A673 (cell line): Measurements from ENCODE around the gene GRIK4. TPM values are rescaled to one million over a fixed set of nuclear protein-coding genes. Genes with fewer than 3 reads are reported as not detected.

ENCODE experiments used
- BruUV-seq: library from RNA; stranded (reverse); fragments of 400-500 nt; replicated peaks from 2 replicates; lab custom pipeline; 2021; lab: Mats Ljungman, UMichigan
- CTCF ChIA-PET: fragments of 300-600 bp; sonication (Branson Sonifier 250); formaldehyde crosslinking; loops from one replicate; lab custom pipeline; 2022; ENCODE audit warnings: antibody characterized with exemption; lab: Charles Lee
- POLR2A ChIA-PET: fragments of 300-600 bp; sonication (Branson Sonifier 250); formaldehyde crosslinking; loops from one replicate; lab custom pipeline; 2022; ENCODE audit warnings: antibody characterized with exemption; ENCODE audit not compliant: low non-redundant PET; lab: Charles Lee
- DNase-seq: peaks from one replicate; pipeline ENCODE4 v3.0.0-alpha.2; 2015; ENCODE audit warnings: low spot score
- H3K27ac ChIP-seq: fragments of 200-600 bp; sonication (generic); 2 replicates; pipeline ENCODE4 v1.5.1; 2016; ENCODE audit warnings: mixed run types, low read depth, mild to moderate bottlenecking, mixed read lengths, antibody characterized with exemption, low read length; ENCODE audit not compliant: poor library complexity, severe bottlenecking
- H3K27me3 ChIP-seq: fragments of 200-600 bp; sonication (generic); replicated peaks from 2 replicates; pipeline ENCODE4 v1.6.1; 2017; ENCODE audit warnings: mixed run types, low read depth, mild to moderate bottlenecking, mixed read lengths, antibody characterized with exemption, low read length; ENCODE audit not compliant: insufficient read depth, poor library complexity
- H3K36me3 ChIP-seq: fragments of 200-600 bp; sonication (generic); 2 replicates; pipeline ENCODE4 v1.6.1; 2016; ENCODE audit warnings: mixed run types, mild to moderate bottlenecking, mixed read lengths, antibody characterized with exemption, low read length; ENCODE audit not compliant: insufficient read depth, poor library complexity, severe bottlenecking
- H3K4me1 ChIP-seq: fragments of 200-600 bp; sonication (generic); 2 replicates; pipeline ENCODE4 v1.6.1; 2017; ENCODE audit warnings: mixed run types, mild to moderate bottlenecking, mixed read lengths, antibody characterized with exemption, low read length; ENCODE audit not compliant: insufficient read depth, poor library complexity, severe bottlenecking
- H3K4me3 ChIP-seq: fragments of 200-600 bp; sonication (generic); 2 replicates; pipeline ENCODE4 v1.5.1; 2016; ENCODE audit warnings: low read depth, mixed run types, mild to moderate bottlenecking, mixed read lengths, low read length; ENCODE audit not compliant: poor library complexity, severe bottlenecking
- H3K9me3 ChIP-seq: fragments of 200-600 bp; sonication (generic); 2 replicates; pipeline ENCODE4 v1.6.1; 2016; ENCODE audit warnings: mixed run types, low read depth, mild to moderate bottlenecking, mixed read lengths, antibody characterized with exemption, low read length; ENCODE audit not compliant: poor library complexity, severe bottlenecking
- EZH2 ChIP-seq: fragments of 200-600 bp; sonication (generic); IDR thresholded peaks from 2 replicates; pipeline ENCODE4 v1.6.1; 2017; ENCODE audit warnings: borderline replicate concordance, low read depth, mild to moderate bottlenecking, mixed read lengths, antibody characterized with exemption, low read length; ENCODE audit not compliant: poor library complexity, severe bottlenecking
- intact Hi-C: fragments of 100-400 bp; cut with micrococcal nuclease; formaldehyde crosslinking; loops from one replicate; pipeline ENCODE4 v1.10.0; 2022; ENCODE audit not compliant: unreplicated experiment
- total RNA-seq: library from RNA; stranded (reverse); gene quantifications from 2 replicates; pipeline ENCODE4 v1.2.3, GENCODE V29; 2021
- TF ChIP-seq, protein P1 (sequence below): fragments of 300-800, 200-600 bp; sonication (generic); conservative IDR thresholded peaks from 2 replicates; pipeline ENCODE4 v1.5.1; 2017; ENCODE audit warnings: low read depth, mild to moderate bottlenecking, antibody characterized with exemption, low read length, moderate library complexity, mixed read lengths

Gene GRIK4
- total RNA-seq, 1 experiment from 2014 or later, result not detected

DNA sequence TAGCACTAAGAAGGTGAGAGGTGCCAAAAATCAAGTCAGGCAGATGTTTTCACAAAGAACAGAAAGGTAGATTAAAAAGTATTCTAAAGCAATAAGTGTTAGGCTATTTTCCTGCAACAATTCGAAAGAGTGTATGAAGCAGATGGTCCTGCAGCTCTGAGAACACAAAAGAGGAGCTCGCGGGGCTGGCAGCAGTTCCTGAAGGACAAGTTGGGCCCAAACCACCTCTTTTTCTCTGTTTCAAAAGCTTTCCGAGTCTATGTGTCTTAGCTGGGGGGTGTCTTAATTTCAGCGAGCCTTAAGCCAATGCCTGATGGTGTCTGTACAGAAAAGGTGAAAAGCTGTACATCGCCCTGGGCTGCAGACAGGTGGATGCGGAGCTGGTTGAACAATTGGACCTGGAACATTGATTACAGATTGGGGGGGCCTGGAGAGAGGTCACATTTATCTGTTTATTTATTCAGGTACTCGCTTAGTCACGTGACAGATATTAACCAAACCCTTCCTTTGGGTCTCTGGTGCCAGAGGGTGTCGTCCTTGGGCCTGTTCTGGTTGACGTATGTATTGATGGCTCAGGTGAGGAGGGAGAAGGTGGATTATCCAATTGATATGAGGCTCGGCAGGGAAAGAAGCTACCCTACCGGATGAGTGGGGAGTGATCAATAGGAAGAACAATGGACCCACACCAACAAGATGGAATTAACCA, 24.7 kb downstream of the GRIK4 start:
- POLR2A ChIA-PET, result no interaction called here
- CTCF ChIA-PET, result no interaction called here
- no peaks in the 10 kb centered on the region for H3K36me3 ChIP-seq
- no peak for DNase-seq
- H3K27me3 ChIP-seq, result no peaks in the 10 kb centered on the region
- no peaks in the 10 kb centered on the region for H3K9me3 ChIP-seq
- H3K4me3 ChIP-seq, result no peak overlapping the region
- peaks cover 3% of the 10 kb centered on the region for H3K4me1 ChIP-seq
- no TSS peak for BruUV-seq
- TF ChIP-seq, protein P1, sequence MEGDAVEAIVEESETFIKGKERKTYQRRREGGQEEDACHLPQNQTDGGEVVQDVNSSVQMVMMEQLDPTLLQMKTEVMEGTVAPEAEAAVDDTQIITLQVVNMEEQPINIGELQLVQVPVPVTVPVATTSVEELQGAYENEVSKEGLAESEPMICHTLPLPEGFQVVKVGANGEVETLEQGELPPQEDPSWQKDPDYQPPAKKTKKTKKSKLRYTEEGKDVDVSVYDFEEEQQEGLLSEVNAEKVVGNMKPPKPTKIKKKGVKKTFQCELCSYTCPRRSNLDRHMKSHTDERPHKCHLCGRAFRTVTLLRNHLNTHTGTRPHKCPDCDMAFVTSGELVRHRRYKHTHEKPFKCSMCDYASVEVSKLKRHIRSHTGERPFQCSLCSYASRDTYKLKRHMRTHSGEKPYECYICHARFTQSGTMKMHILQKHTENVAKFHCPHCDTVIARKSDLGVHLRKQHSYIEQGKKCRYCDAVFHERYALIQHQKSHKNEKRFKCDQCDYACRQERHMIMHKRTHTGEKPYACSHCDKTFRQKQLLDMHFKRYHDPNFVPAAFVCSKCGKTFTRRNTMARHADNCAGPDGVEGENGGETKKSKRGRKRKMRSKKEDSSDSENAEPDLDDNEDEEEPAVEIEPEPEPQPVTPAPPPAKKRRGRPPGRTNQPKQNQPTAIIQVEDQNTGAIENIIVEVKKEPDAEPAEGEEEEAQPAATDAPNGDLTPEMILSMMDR, result no peak
- no peak for TF ChIP-seq EZH2
- intact Hi-C loops, result no loop called here
- H3K27ac ChIP-seq, result no peak overlapping the region

DNA sequence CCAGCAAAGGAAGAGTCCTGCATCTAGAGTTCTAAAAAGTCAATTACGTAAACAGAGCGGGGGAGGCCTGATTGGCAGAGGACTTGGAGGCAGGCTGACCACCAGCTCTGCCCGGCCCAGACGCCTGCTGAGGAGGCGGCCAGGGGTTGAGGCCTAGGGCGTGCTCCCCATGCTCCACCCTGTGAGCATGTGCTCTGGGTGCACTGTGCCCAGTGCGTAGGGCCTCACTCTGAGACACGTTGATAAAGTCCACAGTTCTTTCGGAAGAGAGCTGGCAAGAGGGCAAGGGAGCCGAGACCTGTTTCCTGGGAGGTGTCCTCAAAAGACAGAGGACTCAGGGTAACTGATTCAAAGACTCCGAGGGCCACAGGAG, 25.2 kb downstream of the GRIK4 start:
- BruUV-seq, result no TSS peak
- peaks cover 3% of the 10 kb centered on the region for H3K4me1 ChIP-seq
- no peaks in the 10 kb centered on the region for H3K9me3 ChIP-seq
- intact Hi-C loops, result no loop called here
- TF ChIP-seq, protein P1, result no peak
- no peak for TF ChIP-seq EZH2
- H3K27me3 ChIP-seq, result no peaks in the 10 kb centered on the region
- no peak for DNase-seq
- ChIA-PET POLR2A (no interaction called here), CTCF (no interaction called here)
- H3K27ac ChIP-seq, result no peak overlapping the region
- no peak overlapping the region for H3K4me3 ChIP-seq
- no peaks in the 10 kb centered on the region for H3K36me3 ChIP-seq

DNA sequence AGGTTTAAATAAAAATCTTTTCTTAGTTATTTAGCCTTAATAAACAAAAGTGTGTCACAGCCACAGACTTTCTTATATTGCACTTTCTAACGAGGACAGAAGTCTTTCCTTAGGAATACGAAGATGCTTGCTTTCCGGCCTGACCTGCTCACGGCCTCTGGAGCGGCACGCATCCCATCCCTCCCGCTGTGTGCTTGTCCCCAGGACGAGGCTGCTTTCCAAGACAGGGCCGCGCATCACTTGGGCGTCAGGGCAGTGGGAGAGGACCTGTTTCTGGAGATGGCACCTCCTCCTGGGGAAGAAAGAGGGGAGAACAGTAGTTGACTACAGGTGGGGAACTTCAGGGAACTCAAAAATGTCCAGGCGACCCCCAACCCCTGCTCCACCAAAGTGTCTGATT, 26.4 kb downstream of the GRIK4 start:
- intact Hi-C loops, result no loop called here
- DNase-seq, result no peak
- no peak for TF ChIP-seq EZH2
- TF ChIP-seq, protein P1, result no peak
- ChIA-PET POLR2A (no interaction called here), CTCF (no interaction called here)
- H3K27me3 ChIP-seq, result no peaks in the 10 kb centered on the region
- no peaks in the 10 kb centered on the region for H3K9me3 ChIP-seq
- no peaks in the 10 kb centered on the region for H3K4me1 ChIP-seq
- H3K4me3 ChIP-seq, result no peak overlapping the region
- no peaks in the 10 kb centered on the region for H3K36me3 ChIP-seq
- H3K27ac ChIP-seq, result no peak overlapping the region
- BruUV-seq, result no TSS peak
